Activated B cell treated with CpG ODN at 0.5 μM for 24 hours (primary cell): Measurements from ENCODE around the gene CDCP1. TPM values are rescaled to one million over a fixed set of nuclear protein-coding genes. Genes with fewer than 3 reads are reported as not detected.
"Not testable (repeated sequence)": the region's sequence is repeated elsewhere in the genome, so short reads cannot be mapped to it uniquely, and the experiment has no call there.

ENCODE experiments used
- ATAC-seq: fragments of 200-7000 bp; cut with Tn5 transposase; one replicate; pipeline ENCODE4 v1.10.0; 2021; ENCODE audit warnings: low read depth, mild to moderate bottlenecking, moderate library complexity
- CTCF ChIA-PET: fragments of 350-600 bp; sonication (Branson Sonifier 250); formaldehyde crosslinking; loops from one replicate; lab custom pipeline; 2021; ENCODE audit warnings: antibody characterized with exemption; lab: Charles Lee
- POLR2A ChIA-PET: fragments of 350-600 bp; sonication (Branson Sonifier 250); formaldehyde crosslinking; loops from one replicate; lab custom pipeline; 2021; ENCODE audit warnings: antibody characterized with exemption; lab: Charles Lee
- DNase-seq: peaks from one replicate; pipeline ENCODE4 v3.0.0; 2022
- H3K27ac Mint-ChIP-seq: one replicate; pipeline ENCODE4 v1.8.0; 2020; ENCODE audit warnings: mixed read lengths
- H3K27me3 Mint-ChIP-seq: one replicate; pipeline ENCODE4 v1.8.0; 2021; ENCODE audit warnings: mixed read lengths
- H3K36me3 Mint-ChIP-seq: one replicate; pipeline ENCODE4 v1.8.0; 2021; ENCODE audit warnings: low read depth, mixed read lengths
- H3K4me1 Mint-ChIP-seq: one replicate; pipeline ENCODE4 v1.8.0; 2021; ENCODE audit warnings: mixed read lengths
- H3K4me3 Mint-ChIP-seq: one replicate; pipeline ENCODE4 v1.8.0; 2020; ENCODE audit warnings: mild to moderate bottlenecking, mixed read lengths
- H3K9me3 Mint-ChIP-seq: one replicate; pipeline ENCODE4 v1.8.0; 2020; ENCODE audit warnings: mixed read lengths
- CTCF ChIP-seq: fragments of 200-600 bp; IDR thresholded peaks from one replicate; pipeline ENCODE4 v1.8.0; 2022; ENCODE audit warnings: antibody characterized with exemption, mild to moderate bottlenecking
- intact Hi-C: fragments of 100-400 bp; cut with micrococcal nuclease; formaldehyde crosslinking; loops from one replicate; pipeline ENCODE4 v1.15.1; 2024
- total RNA-seq: library from RNA; stranded (reverse); gene quantifications from 2 replicates; pipeline ENCODE4 v1.2.3, GENCODE V29; 2022

CDCP1 gene
- total RNA-seq, 1 donor from 2014 or later = not detected

GRCh38 chr3:45055032-45055410 is 91.2 kb downstream of the CDCP1 start:
- no peak for TF ChIP-seq CTCF
- H3K27ac Mint-ChIP-seq = no peak overlapping the region
- no peaks in the 10 kb centered on the region for H3K36me3 Mint-ChIP-seq
- H3K4me1 Mint-ChIP-seq = no peaks in the 10 kb centered on the region
- H3K9me3 Mint-ChIP-seq = no peaks in the 10 kb centered on the region
- H3K27me3 Mint-ChIP-seq = peaks cover 12% of the 10 kb centered on the region
- DNase-seq (no peak), ATAC-seq (no peak)
- no peak overlapping the region for H3K4me3 Mint-ChIP-seq
- intact Hi-C loops = no loop called here
- ChIA-PET POLR2A (no interaction called here), CTCF (interaction anchor here (0.7 to 0.8 kb wide), 2 partner anchors 13 to 176 kb away, joined by 3 to 5 read pairs; no protein-coding TSS in a partner anchor)

GRCh38 chr3:45054196-45054857 is 91.9 kb downstream of the CDCP1 start:
- H3K27ac Mint-ChIP-seq = no peak overlapping the region
- H3K4me3 Mint-ChIP-seq = no peak overlapping the region
- no peaks in the 10 kb centered on the region for H3K4me1 Mint-ChIP-seq
- H3K36me3 Mint-ChIP-seq = no peaks in the 10 kb centered on the region
- ChIA-PET CTCF (no interaction called here), POLR2A (no interaction called here)
- no peaks in the 10 kb centered on the region for H3K9me3 Mint-ChIP-seq
- TF ChIP-seq CTCF = no peak
- ATAC-seq (no peak), DNase-seq (no peak)
- intact Hi-C loops = no loop called here
- H3K27me3 Mint-ChIP-seq = peaks cover 18% of the 10 kb centered on the region

- H3K4me1 Mint-ChIP-seq, DNase-seq, POLR2A ChIA-PET, H3K9me3 Mint-ChIP-seq, intact Hi-C loops, H3K4me3 Mint-ChIP-seq, CTCF ChIA-PET, H3K27ac Mint-ChIP-seq, ATAC-seq, H3K36me3 Mint-ChIP-seq: not testable (repeated sequence)
- H3K27me3 Mint-ChIP-seq = peaks cover 22% of the 10 kb centered on the region
Measured at GRCh38 chr3:45053805-45054195, 92.4 kb downstream of the CDCP1 start.

GRCh38 chr3:45051685-45052084 is 94.5 kb downstream of the CDCP1 start:
- TF ChIP-seq CTCF = no peak
- no peak for DNase-seq
- ATAC-seq = no peak
- no peaks in the 10 kb centered on the region for H3K4me1 Mint-ChIP-seq
- intact Hi-C loops = no loop called here
- no peak overlapping the region for H3K27ac Mint-ChIP-seq
- H3K9me3 Mint-ChIP-seq = no peaks in the 10 kb centered on the region
- H3K27me3 Mint-ChIP-seq = peaks cover 21% of the 10 kb centered on the region
- H3K36me3 Mint-ChIP-seq = no peaks in the 10 kb centered on the region
- CTCF ChIA-PET = interaction anchor here (1.7 kb wide), 1 partner anchor 11 kb away, joined by 6 read pairs; no protein-coding TSS in a partner anchor
- POLR2A ChIA-PET = no interaction called here
- no peak overlapping the region for H3K4me3 Mint-ChIP-seq

GRCh38 chr3:45049807-45050206 is 96.4 kb downstream of the CDCP1 start:
- ChIA-PET CTCF (interaction anchor here (1.2 to 1.4 kb wide), 2 partner anchors 9 to 11 kb away, joined by 3 to 4 read pairs; no protein-coding TSS in a partner anchor), POLR2A (no interaction called here)
- Mint-ChIP-seq H3K4me1 (no peaks in the 10 kb centered on the region), H3K4me3 (no peak overlapping the region), H3K27me3 (peaks cover 23% of the 10 kb centered on the region), H3K9me3 (no peaks in the 10 kb centered on the region), H3K27ac (no peak overlapping the region), H3K36me3 (no peaks in the 10 kb centered on the region)
- DNase-seq (no peak), ATAC-seq (no peak)
- intact Hi-C loops = no loop called here
- TF ChIP-seq CTCF = no peak

GRCh38 chr3:45048244-45048643 is 97.9 kb downstream of the CDCP1 start:
- ChIA-PET CTCF (no interaction called here), POLR2A (no interaction called here)
- Mint-ChIP-seq H3K27me3 (peaks cover 23% of the 10 kb centered on the region), H3K4me1 (no peaks in the 10 kb centered on the region), H3K27ac (no peak overlapping the region), H3K9me3 (no peaks in the 10 kb centered on the region), H3K36me3 (no peaks in the 10 kb centered on the region), H3K4me3 (no peak overlapping the region)
- ATAC-seq = no peak
- intact Hi-C loops = no loop called here
- no peak for TF ChIP-seq CTCF
- no peak for DNase-seq
